ENCODE results near the gene GPR108.

DNA sequence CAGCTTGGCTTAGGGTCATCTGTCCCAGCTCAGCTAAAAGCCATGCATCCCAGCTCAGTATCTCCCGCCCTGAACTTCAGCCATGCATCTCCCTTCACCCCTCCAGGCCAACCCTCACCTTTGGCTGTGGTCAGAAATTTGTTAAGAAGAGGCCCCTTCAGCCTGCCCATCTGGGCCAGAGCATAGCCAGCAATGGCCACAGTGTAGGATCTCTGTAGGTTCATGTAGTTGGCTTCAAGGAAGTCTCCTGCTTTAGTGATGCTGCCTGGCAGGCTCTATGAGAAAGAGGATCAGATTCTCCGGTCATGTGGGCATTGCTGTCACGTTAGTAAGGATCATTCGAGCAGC, 50.8 kb downstream of the GPR108 start:
- TF ChIP-seq MXI1 (IDR thresholded peaks at IDR 0.05; ENCODE audit: low read depth, low read length) (no peak), FOXM1 (IDR thresholded peaks at IDR 0.05; ENCODE audit: low read depth) (no peak), FOXJ3 (CRISPR knock-in tag; IDR thresholded peaks at IDR 0.05) (no peak), POLR2AphosphoS5 (IDR thresholded peaks at IDR 0.05; ENCODE audit: low read depth, low read length) (no peak), TAF1 (IDR thresholded peaks at IDR 0.05; ENCODE audit: borderline replicate concordance, low read depth, low read length) (no peak), EP300 (IDR thresholded peaks at IDR 0.05; ENCODE audit: borderline replicate concordance in 1 of 2, low read depth in 1 of 2, low read length in 1 of 2) (no peak), TEAD4 (IDR thresholded peaks at IDR 0.05; ENCODE audit: borderline replicate concordance, insufficient read depth) (no peak)
- TF ChIP-seq, protein P1, sequence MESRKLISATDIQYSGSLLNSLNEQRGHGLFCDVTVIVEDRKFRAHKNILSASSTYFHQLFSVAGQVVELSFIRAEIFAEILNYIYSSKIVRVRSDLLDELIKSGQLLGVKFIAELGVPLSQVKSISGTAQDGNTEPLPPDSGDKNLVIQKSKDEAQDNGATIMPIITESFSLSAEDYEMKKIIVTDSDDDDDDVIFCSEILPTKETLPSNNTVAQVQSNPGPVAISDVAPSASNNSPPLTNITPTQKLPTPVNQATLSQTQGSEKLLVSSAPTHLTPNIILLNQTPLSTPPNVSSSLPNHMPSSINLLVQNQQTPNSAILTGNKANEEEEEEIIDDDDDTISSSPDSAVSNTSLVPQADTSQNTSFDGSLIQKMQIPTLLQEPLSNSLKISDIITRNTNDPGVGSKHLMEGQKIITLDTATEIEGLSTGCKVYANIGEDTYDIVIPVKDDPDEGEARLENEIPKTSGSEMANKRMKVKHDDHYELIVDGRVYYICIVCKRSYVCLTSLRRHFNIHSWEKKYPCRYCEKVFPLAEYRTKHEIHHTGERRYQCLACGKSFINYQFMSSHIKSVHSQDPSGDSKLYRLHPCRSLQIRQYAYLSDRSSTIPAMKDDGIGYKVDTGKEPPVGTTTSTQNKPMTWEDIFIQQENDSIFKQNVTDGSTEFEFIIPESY (IDR thresholded peaks at IDR 0.05; ENCODE audit: borderline replicate concordance, low read depth): no peak
- TF ChIP-seq, protein P2, sequence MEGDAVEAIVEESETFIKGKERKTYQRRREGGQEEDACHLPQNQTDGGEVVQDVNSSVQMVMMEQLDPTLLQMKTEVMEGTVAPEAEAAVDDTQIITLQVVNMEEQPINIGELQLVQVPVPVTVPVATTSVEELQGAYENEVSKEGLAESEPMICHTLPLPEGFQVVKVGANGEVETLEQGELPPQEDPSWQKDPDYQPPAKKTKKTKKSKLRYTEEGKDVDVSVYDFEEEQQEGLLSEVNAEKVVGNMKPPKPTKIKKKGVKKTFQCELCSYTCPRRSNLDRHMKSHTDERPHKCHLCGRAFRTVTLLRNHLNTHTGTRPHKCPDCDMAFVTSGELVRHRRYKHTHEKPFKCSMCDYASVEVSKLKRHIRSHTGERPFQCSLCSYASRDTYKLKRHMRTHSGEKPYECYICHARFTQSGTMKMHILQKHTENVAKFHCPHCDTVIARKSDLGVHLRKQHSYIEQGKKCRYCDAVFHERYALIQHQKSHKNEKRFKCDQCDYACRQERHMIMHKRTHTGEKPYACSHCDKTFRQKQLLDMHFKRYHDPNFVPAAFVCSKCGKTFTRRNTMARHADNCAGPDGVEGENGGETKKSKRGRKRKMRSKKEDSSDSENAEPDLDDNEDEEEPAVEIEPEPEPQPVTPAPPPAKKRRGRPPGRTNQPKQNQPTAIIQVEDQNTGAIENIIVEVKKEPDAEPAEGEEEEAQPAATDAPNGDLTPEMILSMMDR (IDR thresholded peaks at IDR 0.05): no peak
- TF ChIP-seq, protein P3, sequence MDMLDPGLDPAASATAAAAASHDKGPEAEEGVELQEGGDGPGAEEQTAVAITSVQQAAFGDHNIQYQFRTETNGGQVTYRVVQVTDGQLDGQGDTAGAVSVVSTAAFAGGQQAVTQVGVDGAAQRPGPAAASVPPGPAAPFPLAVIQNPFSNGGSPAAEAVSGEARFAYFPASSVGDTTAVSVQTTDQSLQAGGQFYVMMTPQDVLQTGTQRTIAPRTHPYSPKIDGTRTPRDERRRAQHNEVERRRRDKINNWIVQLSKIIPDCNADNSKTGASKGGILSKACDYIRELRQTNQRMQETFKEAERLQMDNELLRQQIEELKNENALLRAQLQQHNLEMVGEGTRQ (IDR thresholded peaks at IDR 0.05; ENCODE audit: borderline replicate concordance, low read depth, low read length): no peak
- TF ChIP-seq, protein P4, sequence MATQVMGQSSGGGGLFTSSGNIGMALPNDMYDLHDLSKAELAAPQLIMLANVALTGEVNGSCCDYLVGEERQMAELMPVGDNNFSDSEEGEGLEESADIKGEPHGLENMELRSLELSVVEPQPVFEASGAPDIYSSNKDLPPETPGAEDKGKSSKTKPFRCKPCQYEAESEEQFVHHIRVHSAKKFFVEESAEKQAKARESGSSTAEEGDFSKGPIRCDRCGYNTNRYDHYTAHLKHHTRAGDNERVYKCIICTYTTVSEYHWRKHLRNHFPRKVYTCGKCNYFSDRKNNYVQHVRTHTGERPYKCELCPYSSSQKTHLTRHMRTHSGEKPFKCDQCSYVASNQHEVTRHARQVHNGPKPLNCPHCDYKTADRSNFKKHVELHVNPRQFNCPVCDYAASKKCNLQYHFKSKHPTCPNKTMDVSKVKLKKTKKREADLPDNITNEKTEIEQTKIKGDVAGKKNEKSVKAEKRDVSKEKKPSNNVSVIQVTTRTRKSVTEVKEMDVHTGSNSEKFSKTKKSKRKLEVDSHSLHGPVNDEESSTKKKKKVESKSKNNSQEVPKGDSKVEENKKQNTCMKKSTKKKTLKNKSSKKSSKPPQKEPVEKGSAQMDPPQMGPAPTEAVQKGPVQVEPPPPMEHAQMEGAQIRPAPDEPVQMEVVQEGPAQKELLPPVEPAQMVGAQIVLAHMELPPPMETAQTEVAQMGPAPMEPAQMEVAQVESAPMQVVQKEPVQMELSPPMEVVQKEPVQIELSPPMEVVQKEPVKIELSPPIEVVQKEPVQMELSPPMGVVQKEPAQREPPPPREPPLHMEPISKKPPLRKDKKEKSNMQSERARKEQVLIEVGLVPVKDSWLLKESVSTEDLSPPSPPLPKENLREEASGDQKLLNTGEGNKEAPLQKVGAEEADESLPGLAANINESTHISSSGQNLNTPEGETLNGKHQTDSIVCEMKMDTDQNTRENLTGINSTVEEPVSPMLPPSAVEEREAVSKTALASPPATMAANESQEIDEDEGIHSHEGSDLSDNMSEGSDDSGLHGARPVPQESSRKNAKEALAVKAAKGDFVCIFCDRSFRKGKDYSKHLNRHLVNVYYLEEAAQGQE (IDR thresholded peaks at IDR 0.05; ENCODE audit: low read depth, low read length): no peak

All from SK-N-SH (cell line).